Measurements from ENCODE around the gene NLRP14.

Gene NLRP14

GRCh38 chr11:7088921-7089320 is 68.6 kb downstream of the NLRP14 start, which contains the start of gene RBMXL2:
Gene RBMXL2 (plus strand): TSS chr11:7088998. CDS start chr11:7089121, 123 bp downstream.
- Mint-ChIP-seq H3K9me3 (no peaks in the 10 kb centered on the region), H3K36me3 (no peaks in the 10 kb centered on the region), H3K4me1 (no peaks in the 10 kb centered on the region), H3K4me3 (no peak within 1 kb of the TSS), H3K27ac (no peak within 1 kb of the TSS), H3K27me3 (peaks cover 26% of the 10 kb centered on the region)
- no peak for ATAC-seq

GRCh38 chr11:7089328-7090251 is 69.3 kb downstream of the NLRP14 start:
- no peak overlapping the region for H3K27ac Mint-ChIP-seq
- no peaks in the 10 kb centered on the region for H3K9me3 Mint-ChIP-seq
- peaks cover 26% of the 10 kb centered on the region for H3K27me3 Mint-ChIP-seq
- ATAC-seq = peak; percentile 61
- no peaks in the 10 kb centered on the region for H3K4me1 Mint-ChIP-seq
- no peak overlapping the region for H3K4me3 Mint-ChIP-seq
- H3K36me3 Mint-ChIP-seq = no peaks in the 10 kb centered on the region

- no peak overlapping the region for H3K4me3 Mint-ChIP-seq
- H3K9me3 Mint-ChIP-seq = no peaks in the 10 kb centered on the region
- H3K36me3 Mint-ChIP-seq = no peaks in the 10 kb centered on the region
- peak; percentile 71 for ATAC-seq
- no peaks in the 10 kb centered on the region for H3K4me1 Mint-ChIP-seq
- no peak overlapping the region for H3K27ac Mint-ChIP-seq
- peaks cover 18% of the 10 kb centered on the region for H3K27me3 Mint-ChIP-seq
These were observed 78.1 kb downstream of the NLRP14 start for GRCh38 chr11:7098235-7098832.

GRCh38 chr11:7115780-7116179 is 95.5 kb downstream of the NLRP14 start:
- peaks cover 20% of the 10 kb centered on the region for H3K27me3 Mint-ChIP-seq
- no peaks in the 10 kb centered on the region for H3K9me3 Mint-ChIP-seq
- no peak overlapping the region for H3K27ac Mint-ChIP-seq
- H3K36me3 Mint-ChIP-seq = no peaks in the 10 kb centered on the region
- no peak for ATAC-seq
- H3K4me3 Mint-ChIP-seq = no peak overlapping the region
- no peaks in the 10 kb centered on the region for H3K4me1 Mint-ChIP-seq

- Mint-ChIP-seq H3K9me3 (no peaks in the 10 kb centered on the region), H3K4me1 (no peaks in the 10 kb centered on the region), H3K36me3 (no peaks in the 10 kb centered on the region), H3K4me3 (no peak overlapping the region), H3K27me3 (peaks cover 25% of the 10 kb centered on the region), H3K27ac (no peak overlapping the region)
- no peak for ATAC-seq
These were observed 96.1 kb downstream of the NLRP14 start for GRCh38 chr11:7116370-7116769.

Data from stimulated activated memory B cell treated with anti-CD40 and anti-IgM and Interleukin-4, amounts not matched to agents 10 μg/mL and 1 μg/mL and 100 μg/mL, for 72 hours (primary cell).